Smooth muscle cell (in vitro differentiated cells): ENCODE data around the gene SPC24. TPM values are rescaled to one million over a fixed set of nuclear protein-coding genes. Genes with fewer than 3 reads are reported as not detected.

ENCODE experiments used
- DNase-seq: peaks from one replicate; lab custom pipeline; 2025; ENCODE audit not compliant: unreplicated experiment; lab: John Stamatoyannopoulos, UW
- H2AFZ ChIP-seq: fragments of 200-600 bp; sonication (generic); 2 replicates; pipeline ENCODE4 v1.6.0; 2016; ENCODE audit warnings: antibody characterized with exemption, low read depth, mild to moderate bottlenecking
- H3F3A ChIP-seq: fragments of 200-600 bp; sonication (generic); 2 replicates; pipeline ENCODE4 v1.6.0; 2017; ENCODE audit warnings: antibody characterized with exemption, low read depth
- H3K27ac ChIP-seq: fragments of 200-600 bp; sonication (generic); 2 replicates; pipeline ENCODE4 v1.5.1; 2016; ENCODE audit warnings: low read depth, mild to moderate bottlenecking
- H3K27me3 ChIP-seq: fragments of 200-600 bp; sonication (generic); 2 replicates; pipeline ENCODE4 v1.6.1; 2016; ENCODE audit warnings: low read depth, mild to moderate bottlenecking
- H3K36me3 ChIP-seq: fragments of 200-600 bp; sonication (generic); 2 replicates; pipeline ENCODE4 v1.5.1; 2016; ENCODE audit warnings: low read depth
- H3K4me1 ChIP-seq: fragments of 200-600 bp; sonication (generic); 2 replicates; pipeline ENCODE4 v1.5.1; 2016; ENCODE audit warnings: low read depth
- H3K4me2 ChIP-seq: fragments of 200-600 bp; sonication (generic); 2 replicates; pipeline ENCODE4 v1.6.0; 2016; ENCODE audit warnings: mild to moderate bottlenecking
- H3K4me3 ChIP-seq: fragments of 200-600 bp; sonication (generic); 2 replicates; pipeline ENCODE4 v1.5.1; 2016; ENCODE audit warnings: mild to moderate bottlenecking
- H3K79me2 ChIP-seq: fragments of 200-600 bp; sonication (generic); 2 replicates; pipeline ENCODE4 v1.6.0; 2016; ENCODE audit warnings: low read depth, mild to moderate bottlenecking
- H3K9ac ChIP-seq: fragments of 200-600 bp; sonication (generic); 2 replicates; pipeline ENCODE4 v1.6.0; 2016; ENCODE audit warnings: low read depth
- H3K9me3 ChIP-seq: fragments of 200-600 bp; sonication (generic); replicated peaks from 2 replicates; pipeline ENCODE4 v1.5.1; 2016; ENCODE audit warnings: low read depth
- H4K20me1 ChIP-seq: fragments of 200-600 bp; sonication (generic); 2 replicates; pipeline ENCODE4 v1.6.0; 2016; ENCODE audit warnings: low read depth
- CTCF ChIP-seq: fragments of 200-600 bp; sonication (generic); IDR thresholded peaks from 2 replicates; pipeline ENCODE4 v1.5.1; 2017; ENCODE audit warnings: borderline replicate concordance, mild to moderate bottlenecking, antibody characterized with exemption; ENCODE audit not compliant: insufficient read depth, poor library complexity, severe bottlenecking
- WGBS: methylation state at CpG from one replicate; pipeline ENCODE4 v1.1.7; 2016; ENCODE audit warnings: low lambda C conversion rate; 5-methylcytosine and 5-hydroxymethylcytosine counted together
- polyA plus RNA-seq: library from polyadenylated mRNA; unstranded; fragments of >200 nt; fragmentation: Nextera tagmentation; extraction: Ambion mirVana; gene quantifications from 2 replicates; pipeline ENCODE4 v1.2.1, GENCODE V29; 2016
- total RNA-seq: library from RNA; depleted of rRNA; stranded (reverse); fragments of >200 nt; gene quantifications from 2 replicates; pipeline ENCODE4 v1.2.3, GENCODE V29; 2014

SPC24 gene
- total and polyA plus RNA-seq, 2 experiments from 2014 or later = 7.6 to 9.7 TPM

GRCh38 chr19:11154683-11155047, 917 bp downstream of the SPC24 start:
- no peak for DNase-seq
- TF ChIP-seq CTCF = no peak
- H3K4me1 ChIP-seq = peaks cover 7% of the 10 kb centered on the region
- H3K27me3 ChIP-seq = no peaks in the 10 kb centered on the region
- no peak overlapping the region for H2AFZ ChIP-seq
- H3F3A ChIP-seq = no peaks in the 10 kb centered on the region
- H3K9ac ChIP-seq = no peak overlapping the region
- H3K4me3 ChIP-seq = peak overlapping the region; percentile 70
- H4K20me1 ChIP-seq = no peaks in the 10 kb centered on the region
- no peaks in the 10 kb centered on the region for H3K9me3 ChIP-seq
- no peak overlapping the region for H3K27ac ChIP-seq
- peaks cover 20% of the 10 kb centered on the region for H3K79me2 ChIP-seq
- peak overlapping the region; percentile 91 for H3K4me2 ChIP-seq
- H3K36me3 ChIP-seq = no peaks in the 10 kb centered on the region
- 59% methylated on average over 6 of the region's 6 CpGs for WGBS

GRCh38 chr19:11152318-11153062, 3.1 kb downstream of the SPC24 start:
- Histone ChIP-seq H2AFZ (no peak overlapping the region), H3K9me3 (no peaks in the 10 kb centered on the region), H3K79me2 (peaks cover 20% of the 10 kb centered on the region), H3K27me3 (no peaks in the 10 kb centered on the region), H3K27ac (no peak overlapping the region), H3K4me3 (no peak overlapping the region), H3K4me2 (no peak overlapping the region), H3K9ac (no peak overlapping the region), H3K36me3 (no peaks in the 10 kb centered on the region), H3K4me1 (peaks cover 7% of the 10 kb centered on the region), H4K20me1 (no peaks in the 10 kb centered on the region), H3F3A (no peaks in the 10 kb centered on the region)
- DNase-seq = no peak
- WGBS = 76% methylated on average over 11 of the region's 11 CpGs
- no peak for TF ChIP-seq CTCF

GRCh38 chr19:11151181-11151580, 4.4 kb downstream of the SPC24 start:
- Histone ChIP-seq H3K4me3 (no peak overlapping the region), H4K20me1 (no peaks in the 10 kb centered on the region), H3K79me2 (peaks cover 20% of the 10 kb centered on the region), H3K27me3 (no peaks in the 10 kb centered on the region), H3K36me3 (no peaks in the 10 kb centered on the region), H3F3A (no peaks in the 10 kb centered on the region), H3K27ac (no peak overlapping the region), H3K4me2 (no peak overlapping the region), H2AFZ (no peak overlapping the region), H3K9me3 (no peaks in the 10 kb centered on the region), H3K9ac (no peak overlapping the region), H3K4me1 (peaks cover 7% of the 10 kb centered on the region)
- WGBS = 78% methylated on average over 7 of the region's 7 CpGs
- TF ChIP-seq CTCF = no peak
- no peak for DNase-seq

GRCh38 chr19:11148001-11148400, 7.6 kb downstream of the SPC24 start:
- Histone ChIP-seq H3K27me3 (no peaks in the 10 kb centered on the region), H3K27ac (no peak overlapping the region), H3K4me1 (peaks cover 12% of the 10 kb centered on the region), H3K36me3 (no peaks in the 10 kb centered on the region), H3K4me2 (no peak overlapping the region), H3K79me2 (no peaks in the 10 kb centered on the region), H2AFZ (no peak overlapping the region), H3K4me3 (no peak overlapping the region), H3F3A (peaks cover 20% of the 10 kb centered on the region), H3K9me3 (no peaks in the 10 kb centered on the region), H3K9ac (no peak overlapping the region), H4K20me1 (no peaks in the 10 kb centered on the region)
- DNase-seq = no peak
- no peak for TF ChIP-seq CTCF
- WGBS = 85% methylated on average over 14 of the region's 14 CpGs
